Activated CD4-positive, CD25-positive, alpha-beta regulatory T cell treated with anti-CD3 and anti-CD28 coated beads, Interleukin-2, amount 50 U/mL, for 16 hours (primary cell): ENCODE measurements around the gene ARFIP1.
"Not testable (repeated sequence)": the region's sequence is repeated elsewhere in the genome, so short reads cannot be mapped to it uniquely, and the experiment has no call there.

Source experiments
- DNase-seq: peaks from one replicate; pipeline ENCODE4 v3.0.0-alpha.2; 2020; ENCODE audit warnings: low read depth, low spot score

Gene ARFIP1

DNA sequence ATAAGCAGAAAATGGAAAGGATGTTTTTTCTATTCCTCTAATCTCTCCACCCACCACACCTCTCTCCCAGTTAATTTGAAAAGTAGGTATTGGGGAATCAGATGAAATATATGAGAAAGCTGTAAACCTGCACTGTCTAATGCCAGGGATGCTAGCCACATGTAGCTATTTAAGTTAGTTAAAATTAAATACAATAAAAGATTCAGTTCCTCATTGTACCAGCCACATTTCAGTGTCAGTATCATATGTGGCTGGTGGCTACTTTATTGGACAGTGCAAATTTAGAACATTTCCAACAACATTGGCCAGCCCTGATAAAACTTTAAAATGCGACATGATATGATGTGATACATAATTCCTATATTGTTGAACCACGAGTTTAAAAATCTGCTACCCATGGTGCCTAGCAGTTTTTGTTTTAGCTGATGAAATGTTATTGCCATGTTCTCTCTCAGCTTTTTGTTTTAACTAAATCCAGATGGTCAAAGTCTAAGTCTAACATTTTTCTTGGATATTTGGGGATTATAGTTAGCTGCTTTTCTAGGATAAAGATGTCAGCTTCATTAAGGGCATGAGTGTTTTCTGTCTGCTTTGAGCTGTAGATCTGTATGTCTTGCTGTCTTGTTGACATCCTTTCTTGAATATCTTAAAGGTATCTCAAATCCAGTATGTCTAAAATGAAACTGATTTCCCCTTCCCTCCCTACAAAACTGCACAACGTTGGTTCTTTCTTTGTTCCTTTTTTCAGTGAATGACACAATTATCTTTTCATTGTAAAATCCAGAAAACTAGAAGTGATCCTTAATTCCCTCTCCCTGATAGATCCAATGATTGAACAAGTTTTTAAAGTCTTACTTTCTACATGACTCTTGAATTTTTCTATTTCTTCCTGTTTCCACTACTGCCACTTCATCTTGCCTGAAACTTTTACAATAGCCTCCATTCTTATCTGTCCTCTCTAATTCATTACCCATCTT is 6.2 kb downstream of the ARFIP1 start:
- DNase-seq = no peak

DNA sequence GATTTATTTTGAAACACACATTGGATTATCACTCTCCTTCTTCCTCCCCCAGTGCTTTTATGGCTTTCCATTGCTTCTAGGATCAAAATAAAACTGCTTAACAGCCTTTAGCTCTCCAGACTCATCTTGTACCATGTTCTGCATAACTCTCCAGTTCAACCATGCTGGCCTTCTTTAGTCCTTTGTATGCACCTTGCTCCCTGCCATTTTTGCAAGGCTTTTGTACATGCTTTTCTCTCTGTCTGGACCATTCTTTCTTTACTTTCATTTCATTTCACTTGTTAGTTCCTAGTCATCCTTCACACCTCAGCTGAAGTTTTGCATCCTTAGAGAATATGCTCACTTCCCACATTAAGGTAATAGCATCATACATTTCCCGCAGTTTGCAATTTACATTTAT is 6.9 kb downstream of the ARFIP1 start:
- DNase-seq = no peak

DNA sequence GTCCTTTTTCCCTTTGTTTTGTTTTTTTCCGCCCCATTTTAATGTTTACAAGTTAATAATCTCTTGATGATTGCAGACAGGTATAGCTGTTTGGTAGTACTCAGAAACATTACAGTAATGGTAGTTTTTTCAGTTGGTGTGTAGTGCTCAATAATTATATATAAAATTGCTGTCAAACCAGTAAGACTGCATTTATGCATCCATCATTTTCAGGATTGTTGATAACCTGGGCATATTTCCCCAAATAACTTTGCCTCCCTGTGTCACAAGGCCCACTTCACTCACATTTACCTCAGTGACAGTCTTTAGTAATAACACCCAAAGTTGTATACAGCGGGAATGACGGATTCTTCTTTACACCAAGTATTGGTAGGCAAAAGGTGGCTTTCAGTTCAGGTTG is 16.1 kb downstream of the ARFIP1 start:
- no peak for DNase-seq

DNA sequence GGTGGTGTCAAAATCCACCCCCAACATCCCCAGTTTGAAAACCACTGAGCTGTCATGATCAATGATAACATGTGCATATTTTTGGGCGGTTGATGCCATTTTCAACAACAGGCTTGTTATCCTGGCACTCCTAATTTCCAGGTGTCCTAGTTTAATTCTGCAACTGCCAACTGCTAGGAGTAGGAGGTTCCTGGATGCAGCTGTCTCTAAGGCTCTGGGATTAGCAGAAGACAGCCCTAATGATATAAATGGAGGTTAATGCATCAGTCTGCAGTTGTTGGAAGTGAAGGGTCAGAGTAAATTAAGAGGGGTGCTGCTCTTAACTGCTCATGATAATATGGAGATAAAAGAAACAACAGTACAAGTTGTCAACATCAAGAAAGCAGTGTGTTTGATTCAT is 23.8 kb downstream of the ARFIP1 start:
- DNase-seq = no peak

DNA sequence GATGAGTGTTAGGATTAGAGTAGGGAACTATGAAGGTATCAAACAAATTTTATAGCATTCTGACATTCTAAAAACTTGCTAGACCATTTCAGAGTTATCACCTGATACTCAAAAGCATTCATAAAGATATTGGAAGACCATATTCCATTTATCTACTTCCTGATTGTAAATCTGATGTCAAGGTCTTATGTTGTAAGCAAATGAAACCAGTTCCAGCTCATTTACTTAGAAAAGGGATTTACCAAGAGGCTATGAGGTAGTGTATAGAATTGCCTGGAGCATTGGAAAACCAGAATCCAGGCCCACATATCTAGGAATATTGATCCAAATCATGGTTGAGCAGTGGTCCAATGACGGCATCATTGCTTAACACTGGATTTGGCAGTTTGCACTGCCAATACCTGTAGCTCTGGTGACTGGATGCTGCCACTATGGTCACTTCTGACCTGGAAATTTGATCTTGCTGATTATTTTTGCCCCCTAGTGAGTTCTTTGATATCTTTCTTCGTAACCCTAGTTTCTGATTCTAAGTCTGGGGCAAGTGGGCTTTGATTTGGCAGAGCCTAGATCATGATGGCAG is 25.4 kb downstream of the ARFIP1 start:
- DNase-seq = no peak

DNA sequence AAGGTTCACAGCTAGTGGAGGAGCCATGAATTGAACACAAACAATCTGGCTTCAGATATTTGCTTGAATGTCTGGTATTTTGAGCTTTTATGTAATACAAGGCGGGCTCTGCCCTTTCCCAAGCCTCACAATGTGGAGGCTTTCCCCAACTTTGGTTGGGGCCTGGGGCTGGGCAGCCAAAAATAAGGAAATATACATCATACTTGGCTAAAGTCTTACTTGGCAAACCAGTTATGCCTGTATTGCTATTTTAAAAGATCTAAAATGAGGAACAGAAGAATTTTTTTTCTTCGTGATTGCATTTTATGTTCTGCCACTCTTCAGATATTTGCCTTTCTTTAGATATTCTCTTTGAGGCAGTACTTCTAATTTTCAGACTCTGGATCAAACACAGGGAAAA is 26.1 kb downstream of the ARFIP1 start:
- DNase-seq = no peak

DNA sequence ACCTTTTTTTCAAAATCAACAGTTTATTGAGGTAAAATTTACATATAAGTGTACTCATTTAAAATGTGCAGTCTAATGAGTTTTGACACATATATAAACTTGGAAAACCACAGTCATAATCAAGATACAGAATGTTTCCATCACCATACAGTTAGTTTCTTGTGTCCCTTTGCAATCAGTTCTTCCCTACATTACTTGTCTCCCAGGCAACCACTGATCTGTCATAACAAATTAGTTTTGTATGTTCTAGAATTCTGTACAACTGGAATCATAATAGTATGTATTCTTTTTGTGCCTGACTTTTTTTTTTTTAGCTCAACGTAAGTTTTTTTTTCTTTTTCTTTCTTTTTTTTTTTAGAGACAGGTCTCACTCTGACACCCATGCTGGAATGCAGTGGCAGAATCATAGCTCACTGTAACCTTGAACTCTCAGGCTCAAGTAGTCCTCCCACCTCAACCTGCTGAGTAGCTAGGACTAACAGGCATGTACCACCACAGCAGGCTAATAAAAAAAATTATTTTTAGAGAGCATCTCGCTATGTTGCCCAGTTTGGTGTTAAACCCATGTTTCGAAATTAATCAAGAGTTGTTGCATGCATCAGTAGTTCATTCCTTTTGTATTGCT is 26.9 kb downstream of the ARFIP1 start:
- DNase-seq = no peak

DNA sequence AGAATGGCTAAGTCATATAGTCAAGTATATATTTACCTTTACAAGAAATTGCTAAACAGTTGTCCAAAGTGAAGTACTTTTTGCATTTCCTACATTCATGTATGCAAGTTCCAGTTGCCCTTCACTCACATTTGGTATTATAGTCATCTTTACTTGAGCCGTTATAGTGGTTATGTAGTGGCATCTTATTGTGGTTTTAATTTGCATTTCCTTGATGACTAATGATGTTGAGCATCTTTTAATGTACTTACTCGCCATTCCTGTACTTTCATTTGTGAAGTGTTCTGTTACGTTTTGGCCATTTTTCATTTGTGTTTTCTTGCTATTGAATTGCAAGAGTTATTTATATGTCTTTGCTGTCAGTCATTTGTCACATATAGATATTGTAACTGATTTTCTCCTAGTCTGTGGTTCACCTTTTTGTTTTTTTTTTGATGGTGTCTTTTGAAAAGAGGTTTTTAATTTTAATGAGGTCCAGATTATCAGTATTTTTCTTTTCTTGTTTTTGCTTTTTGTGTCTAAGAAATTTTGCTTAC is 27.6 kb downstream of the ARFIP1 start:
- no peak for DNase-seq

DNA sequence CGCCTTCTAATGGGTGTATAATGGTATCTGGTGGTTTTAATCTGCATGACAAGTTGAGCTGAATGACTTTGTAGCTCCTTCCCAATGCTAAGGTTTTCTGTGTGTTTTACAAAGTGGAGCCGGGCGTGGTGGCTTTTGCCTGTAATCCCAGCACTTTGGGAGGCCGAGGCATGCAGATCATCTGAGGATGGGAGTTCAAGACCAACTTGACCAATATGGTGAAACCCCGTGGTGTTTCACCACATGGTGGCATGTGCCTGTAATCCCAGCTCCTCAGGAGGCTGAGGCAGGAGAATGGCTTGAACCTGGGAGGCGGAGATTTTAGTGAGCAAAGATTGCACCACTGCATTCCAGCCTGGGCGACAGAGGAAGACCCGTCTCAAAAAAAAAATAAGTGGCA is 28.9 kb downstream of the ARFIP1 start:
- DNase-seq = no peak

DNA sequence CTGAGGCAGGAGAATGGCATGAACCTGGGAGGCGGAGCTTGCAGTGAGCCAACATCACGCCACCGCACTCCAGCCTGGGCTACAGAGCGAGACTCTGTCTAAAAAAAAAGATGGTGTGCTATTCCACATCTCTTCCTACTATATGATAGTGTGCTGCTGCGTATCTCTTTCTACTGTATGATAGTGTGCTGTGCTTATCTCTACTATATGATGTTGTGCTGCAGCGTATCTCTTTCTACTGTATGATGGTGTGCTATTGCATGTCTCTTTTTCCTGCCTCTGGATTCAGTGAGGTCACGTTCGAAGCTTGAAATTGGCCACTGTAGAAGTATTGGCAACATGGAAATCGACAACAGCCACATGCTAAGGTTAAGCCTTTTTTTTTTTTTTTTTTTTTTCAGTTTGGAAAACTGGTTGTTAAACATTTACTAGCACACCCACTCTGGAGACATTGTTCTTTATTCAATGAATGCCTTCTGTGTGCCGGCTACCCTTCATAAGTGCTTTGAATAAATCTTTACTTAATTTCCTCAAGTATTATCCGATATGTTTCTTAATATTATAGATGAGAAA is 31.0 kb downstream of the ARFIP1 start:
- no peak for DNase-seq

DNA sequence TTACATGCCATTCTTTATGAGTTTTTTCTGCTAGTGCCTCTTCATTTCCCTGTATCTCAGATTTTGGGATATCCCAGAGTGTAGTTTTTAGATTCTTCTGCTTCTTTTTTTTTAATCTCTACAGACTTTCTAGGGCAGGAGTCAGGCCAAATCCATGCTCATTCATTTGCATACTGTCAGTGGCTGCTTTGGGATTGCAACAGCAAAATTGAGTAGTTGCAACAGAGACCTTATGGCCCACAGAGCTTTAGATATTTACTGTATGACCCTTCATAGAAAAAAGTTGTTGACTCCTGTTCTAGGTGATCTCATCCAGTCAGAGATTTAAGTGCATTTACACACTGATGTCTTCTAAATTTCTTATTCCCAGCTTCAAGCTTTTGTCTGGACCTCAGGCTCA is 35.3 kb downstream of the ARFIP1 start:
- no peak for DNase-seq

DNA sequence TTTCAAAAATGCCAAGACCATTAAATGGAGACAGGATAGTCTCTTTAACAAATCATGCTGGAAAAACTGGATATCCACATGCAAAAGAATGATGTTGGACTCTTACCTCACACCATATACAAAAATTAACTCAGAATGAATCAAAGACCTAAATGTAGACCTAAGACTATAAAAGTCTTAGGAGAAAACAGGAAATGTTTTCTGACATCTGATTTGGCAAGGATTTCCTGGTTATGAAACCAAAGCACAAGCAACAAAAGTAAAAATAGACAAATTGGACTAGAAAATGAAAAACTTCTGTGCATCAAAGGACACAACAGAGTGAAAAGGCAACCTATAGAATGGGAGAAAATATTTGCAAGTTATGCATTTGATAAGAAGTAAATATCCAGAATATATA is 37.6 kb downstream of the ARFIP1 start:
- DNase-seq = no peak

DNA sequence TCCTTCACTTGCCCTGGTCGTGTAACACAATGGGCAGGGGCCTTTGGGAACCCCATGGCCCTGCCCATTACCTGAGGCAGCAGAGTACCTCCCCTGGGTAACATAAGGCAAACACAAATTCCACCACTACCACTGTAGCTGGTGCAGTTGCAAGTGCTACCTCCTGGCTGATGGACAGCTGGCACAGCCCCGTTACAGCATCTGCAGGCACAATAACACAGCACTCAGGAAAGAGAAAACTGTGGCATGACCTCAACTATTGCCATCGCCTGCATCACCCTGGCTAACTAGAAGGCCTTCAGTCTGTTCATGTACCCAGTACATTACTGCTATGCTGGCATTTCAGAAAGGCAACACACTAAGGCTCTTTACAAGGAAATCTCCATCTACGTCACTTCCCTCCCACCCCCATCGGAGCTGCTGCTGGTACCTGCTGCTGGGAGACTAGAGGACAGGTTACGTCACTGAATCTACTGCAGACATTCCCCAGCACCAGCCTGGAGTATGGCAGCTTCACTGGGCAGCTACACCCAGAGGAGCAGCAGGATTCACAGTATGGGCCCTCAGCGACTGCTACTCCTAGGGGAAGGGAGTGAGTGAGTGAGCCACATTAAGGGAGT is 39.4 kb downstream of the ARFIP1 start:
- DNase-seq = no peak

DNA sequence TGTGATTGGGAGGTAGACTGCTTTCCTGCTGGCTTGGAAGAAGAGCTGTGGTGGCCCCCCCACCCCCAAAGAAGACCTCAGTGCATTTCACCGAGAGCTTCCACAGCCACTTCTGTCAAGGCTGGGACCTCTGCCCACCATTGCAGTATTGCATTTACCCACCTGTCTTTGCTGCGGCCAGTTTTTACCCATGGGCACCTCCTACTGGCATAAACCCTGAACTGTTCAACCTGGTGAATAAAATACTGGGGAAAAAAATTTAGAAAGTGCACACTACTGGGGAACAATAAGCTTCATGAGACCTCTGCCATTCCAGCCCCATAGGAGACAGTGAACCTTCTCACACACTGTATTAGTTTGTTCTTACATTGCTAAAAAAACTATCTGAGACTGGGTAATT is 40.3 kb downstream of the ARFIP1 start:
- DNase-seq = no peak

DNA sequence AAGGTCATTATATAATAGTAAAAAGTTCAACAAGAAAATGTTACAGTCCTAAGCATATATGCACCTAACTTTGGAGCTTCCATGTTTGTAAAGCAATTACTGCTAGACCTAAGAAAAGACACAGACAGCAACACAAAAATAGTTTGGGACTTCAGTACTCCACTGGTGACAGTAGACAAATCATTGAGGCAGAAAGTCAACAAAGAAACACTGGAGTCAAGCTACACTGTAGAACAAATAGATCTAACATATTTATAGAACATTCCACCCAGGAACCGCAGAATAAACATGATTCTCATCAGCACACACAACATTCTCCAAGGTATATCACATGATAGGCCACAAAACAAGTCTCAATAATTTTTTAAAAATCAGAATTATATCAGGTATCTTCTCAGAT is 42.6 kb downstream of the ARFIP1 start:
- no peak for DNase-seq

DNA sequence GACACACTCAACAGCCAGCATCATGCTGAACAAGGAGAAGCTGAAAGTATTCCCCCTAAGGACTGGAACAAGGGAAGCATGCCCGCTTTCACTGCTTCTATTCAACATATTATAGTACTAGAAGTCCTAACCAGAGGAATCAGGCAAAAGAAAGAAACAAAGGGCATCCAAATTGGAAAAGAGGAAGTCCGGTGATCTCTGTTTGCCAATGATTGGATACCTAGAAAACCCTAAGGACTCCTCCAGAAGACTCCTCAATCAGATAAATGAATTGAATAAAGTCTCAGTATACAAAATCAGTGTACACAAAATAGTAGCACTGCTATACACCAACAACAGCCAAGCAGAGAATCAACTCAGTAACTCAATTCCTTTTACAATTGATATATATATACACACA is 44.8 kb downstream of the ARFIP1 start:
- DNase-seq = no peak

DNA sequence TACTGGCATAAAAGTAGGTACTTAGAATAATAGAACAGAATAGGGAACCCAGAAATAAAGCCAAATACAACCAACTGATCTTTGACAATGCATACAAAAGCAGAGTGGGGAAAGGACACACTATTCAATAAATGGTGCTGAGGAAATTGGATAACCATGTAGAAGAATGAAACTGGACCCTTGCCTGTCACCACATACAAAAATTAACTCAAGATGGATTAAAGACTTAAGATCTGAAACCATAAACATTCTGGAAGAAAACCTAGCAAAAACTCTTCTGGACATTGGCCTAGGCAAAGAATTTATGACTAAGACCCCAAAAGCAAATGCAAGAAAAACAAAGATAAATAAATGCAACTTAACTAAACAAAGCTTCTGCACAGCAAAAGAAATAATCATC is 45.6 kb downstream of the ARFIP1 start:
- DNase-seq = no peak

DNA sequence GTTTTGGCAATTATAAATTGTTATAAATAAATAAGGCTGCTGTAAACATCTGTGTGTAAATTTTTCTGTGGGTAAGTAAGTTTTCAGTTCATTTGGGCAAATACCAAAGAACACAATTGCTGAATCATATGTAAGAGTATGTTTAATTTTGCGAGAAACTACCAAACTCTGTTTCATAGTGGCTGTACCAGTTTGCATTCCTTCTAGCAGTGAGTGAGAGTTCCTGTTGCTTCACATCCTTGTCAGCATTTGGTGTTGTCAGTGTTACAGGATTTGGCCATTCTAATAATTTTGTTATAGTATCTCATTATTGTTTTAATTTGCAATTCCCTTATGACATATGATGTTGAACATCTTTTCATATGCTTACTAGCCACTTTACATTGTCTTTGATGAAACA is 48.4 kb downstream of the ARFIP1 start:
- no peak for DNase-seq

DNA sequence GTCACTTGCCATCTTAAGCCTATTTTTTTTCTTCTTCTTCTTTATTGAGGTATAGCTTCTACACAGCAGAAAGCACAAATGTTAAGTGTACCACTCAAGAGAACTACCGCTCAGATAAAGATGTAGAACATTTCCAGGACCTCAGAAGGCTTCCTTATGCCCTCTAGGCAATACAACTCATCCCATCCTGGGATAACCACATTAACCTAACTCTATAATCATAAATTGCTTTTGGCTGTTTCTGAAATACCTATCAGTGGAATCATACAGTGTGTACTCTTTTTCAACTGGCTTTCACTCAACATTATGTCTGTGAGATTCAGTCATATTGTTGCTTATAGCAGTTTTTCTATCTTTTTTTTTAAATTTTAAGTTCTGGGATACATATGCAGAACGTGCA is 51.7 kb downstream of the ARFIP1 start:
- DNase-seq = no peak

DNA sequence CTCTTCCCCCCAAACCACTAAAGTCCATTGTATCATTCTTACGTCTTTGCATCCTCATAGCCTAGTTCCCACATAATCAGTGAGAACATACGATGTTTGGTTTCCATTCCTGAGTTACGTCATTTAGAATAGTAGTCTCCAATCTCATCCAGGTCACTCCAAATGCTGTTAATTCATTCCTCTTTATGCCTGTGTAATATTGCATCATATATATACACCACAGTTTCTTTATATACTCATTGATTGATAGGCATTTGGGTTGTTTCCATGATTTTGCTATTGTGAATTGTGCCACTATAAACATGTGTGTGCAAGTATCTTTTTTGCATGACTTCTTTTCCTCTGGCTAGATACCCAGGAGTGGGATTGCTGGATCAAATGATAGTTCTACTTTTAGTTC is 57.2 kb downstream of the ARFIP1 start:
- no peak for DNase-seq

DNA sequence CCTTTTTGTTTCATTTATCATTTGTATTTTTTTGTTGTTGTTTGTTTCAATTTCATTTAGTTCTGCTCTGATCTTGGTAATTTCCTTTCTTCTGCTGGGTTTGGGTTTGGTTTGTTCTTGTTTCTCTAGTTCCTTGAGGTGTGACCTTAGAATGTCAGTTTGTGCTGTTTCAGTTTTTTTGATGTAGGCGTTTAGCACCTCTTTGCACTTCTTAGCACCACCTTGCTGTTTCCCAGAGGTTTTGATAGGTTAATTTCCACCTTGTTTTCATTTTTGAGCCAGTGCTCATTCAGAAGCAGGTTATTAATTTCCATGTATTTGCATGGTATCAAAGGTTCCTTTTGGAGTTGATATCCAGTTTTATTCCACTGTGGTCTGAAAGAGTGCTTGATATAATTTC is 60.0 kb downstream of the ARFIP1 start:
- not testable (repeated sequence) for DNase-seq
